Right lobe of liver (tissue), 6 donors: ENCODE data around the gene EPHA2. TPM values are rescaled to one million over a fixed set of nuclear protein-coding genes. Genes with fewer than 3 reads are reported as not detected.
A peak's percentile ranks its signal among the peaks of the same experiment; 100 is the strongest.

Source experiments
- ATAC-seq, 4 donors: fragments of 200-7000 bp; cut with Tn5 transposase; one replicate each; pipeline ENCODE4 v1.9.1; 2020; ENCODE audit warnings: mild to moderate bottlenecking in 4 of 4, moderate library complexity in 4 of 4
- DNase-seq, 3 donors: peaks; one replicate each; pipeline ENCODE4 v3.0.0-alpha.2; 2020
- H3K27ac ChIP-seq, 3 donors: fragments of 200-600 bp; one replicate each; pipeline ENCODE4 v1.8.0; 2022
- H3K27me3 ChIP-seq, 2 donors: fragments of 200-600 bp; one replicate each; pipeline ENCODE4 v1.8.0; 2022
- H3K36me3 ChIP-seq, 4 donors: fragments of 200-600 bp; sonication (generic) in 1 of 4; one replicate each; pipeline versions ENCODE4 v1.5.1 to v1.8.0; 2017 to 2022; ENCODE audit warnings: control low read depth in 1 of 4
- H3K4me1 ChIP-seq, 4 donors: fragments of 200-600 bp; sonication (generic) in 1 of 4; one replicate each; pipeline versions ENCODE4 v1.5.1 to v1.8.0; 2017 to 2022; ENCODE audit warnings: control low read depth in 1 of 4
- H3K4me3 ChIP-seq, 3 donors: fragments of 200-600 bp; one replicate each; pipeline ENCODE4 v1.8.0; 2022
- H3K9me3 ChIP-seq, 4 donors: fragments of 200-600 bp; sonication (generic) in 1 of 4; one replicate each; pipeline versions ENCODE4 v1.5.1 to v1.8.0; 2017 to 2022; ENCODE audit warnings: control low read depth in 1 of 4
- POLR2A ChIP-seq: fragments of 450-650 bp; IDR thresholded peaks from one replicate; pipeline ENCODE4 v1.6.1; 2017; ENCODE audit warnings: antibody characterized with exemption, mild to moderate bottlenecking
- WGBS: methylation state at CpG from one replicate; pipeline ENCODE4 v1.1.6; 2018; ENCODE audit warnings: low coverage, low lambda C conversion rate; ENCODE audit not compliant: insufficient coverage; ENCODE audit errors: missing lambda C conversion rate; 5-methylcytosine and 5-hydroxymethylcytosine counted together
- intact Hi-C, 2 donors: fragments of 100-400 bp; cut with DNase I; formaldehyde crosslinking; loops; one replicate each; pipeline versions ENCODE4 v1.11.2 to v1.14.1; 2022
- total RNA-seq, 6 experiments: library from RNA; depleted of rRNA in 2 of 6; stranded (reverse); fragments of >200 nt in 2 of 6; fragmentation: NEBNext Ultra II Directional in 3 of 6; extraction: Animal tissue kit (Norgen Biotek cat#: 25700) in 3 of 6; gene quantifications; one replicate each; pipeline versions ENCODE4 v1.1.0 to v1.2.4, GENCODE V29; 2016 to 2023
- TF ChIP-seq, protein P1 (sequence below), 4 donors: fragments of 200-600 bp in 3 of 4; fragments of 450-650 bp in 1 of 4; IDR thresholded peaks; one replicate each; pipeline versions ENCODE4 v1.5.1 to v1.8.0; 2016 to 2022; ENCODE audit warnings: antibody characterized with exemption in 4 of 4, mild to moderate bottlenecking in 2 of 4
- donor health status: DM: no; HTN: yes; CAD: no.
- donor health status: DM: no; HTN: no; CAD: no.
- donor health status: DM: no; HTN: no; CAD: no.
- donor health status: DM: no; HTN: yes; CAD: no.
- donor health status: DM: no; HTN: yes; CAD: no.

EPHA2 gene
- total RNA-seq, 6 experiments from 2014 or later = 6.0 to 14.7 (median 10.8) TPM

DNA sequence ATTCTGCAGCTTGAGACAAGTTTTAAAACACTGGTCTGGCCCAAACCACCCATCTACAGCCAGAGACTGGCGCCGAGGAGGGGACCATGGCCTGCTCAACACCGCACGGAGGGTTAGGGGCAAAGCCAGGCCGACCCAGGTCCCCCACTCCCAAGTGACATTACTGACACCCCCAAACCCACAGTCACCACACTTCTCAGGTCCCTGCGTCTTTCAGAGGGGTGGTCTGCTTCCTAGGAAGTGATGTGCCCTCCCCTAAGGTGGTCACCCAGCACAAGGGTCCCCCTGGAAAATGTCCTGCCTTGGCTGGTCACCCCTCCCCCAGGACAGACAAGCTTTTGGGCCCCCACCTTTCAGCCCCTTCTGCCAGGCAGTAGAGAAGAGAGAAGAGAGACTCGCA, 20.8 kb upstream of the EPHA2 start:
- DNase-seq (no peak), ATAC-seq (no peak)
- TF ChIP-seq, protein P1, sequence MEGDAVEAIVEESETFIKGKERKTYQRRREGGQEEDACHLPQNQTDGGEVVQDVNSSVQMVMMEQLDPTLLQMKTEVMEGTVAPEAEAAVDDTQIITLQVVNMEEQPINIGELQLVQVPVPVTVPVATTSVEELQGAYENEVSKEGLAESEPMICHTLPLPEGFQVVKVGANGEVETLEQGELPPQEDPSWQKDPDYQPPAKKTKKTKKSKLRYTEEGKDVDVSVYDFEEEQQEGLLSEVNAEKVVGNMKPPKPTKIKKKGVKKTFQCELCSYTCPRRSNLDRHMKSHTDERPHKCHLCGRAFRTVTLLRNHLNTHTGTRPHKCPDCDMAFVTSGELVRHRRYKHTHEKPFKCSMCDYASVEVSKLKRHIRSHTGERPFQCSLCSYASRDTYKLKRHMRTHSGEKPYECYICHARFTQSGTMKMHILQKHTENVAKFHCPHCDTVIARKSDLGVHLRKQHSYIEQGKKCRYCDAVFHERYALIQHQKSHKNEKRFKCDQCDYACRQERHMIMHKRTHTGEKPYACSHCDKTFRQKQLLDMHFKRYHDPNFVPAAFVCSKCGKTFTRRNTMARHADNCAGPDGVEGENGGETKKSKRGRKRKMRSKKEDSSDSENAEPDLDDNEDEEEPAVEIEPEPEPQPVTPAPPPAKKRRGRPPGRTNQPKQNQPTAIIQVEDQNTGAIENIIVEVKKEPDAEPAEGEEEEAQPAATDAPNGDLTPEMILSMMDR (IDR thresholded peaks at IDR 0.05) = no peak
- TF ChIP-seq POLR2A = no peak
- Histone ChIP-seq H3K36me3 (no peaks in the 10 kb centered on the region), H3K4me3 (no peak overlapping the region), H3K9me3 (no peaks in the 10 kb centered on the region), H3K27ac (peak overlapping the region; percentile 79 to 95 (median 81)), H3K4me1 (peaks cover 2 to 63% (median 35%) of the 10 kb centered on the region in 4 donors), H3K27me3 (no peaks in the 10 kb centered on the region)
- intact Hi-C loops = no loop called here
- 49% methylated on average over 5 of the region's 7 CpGs for WGBS

DNA sequence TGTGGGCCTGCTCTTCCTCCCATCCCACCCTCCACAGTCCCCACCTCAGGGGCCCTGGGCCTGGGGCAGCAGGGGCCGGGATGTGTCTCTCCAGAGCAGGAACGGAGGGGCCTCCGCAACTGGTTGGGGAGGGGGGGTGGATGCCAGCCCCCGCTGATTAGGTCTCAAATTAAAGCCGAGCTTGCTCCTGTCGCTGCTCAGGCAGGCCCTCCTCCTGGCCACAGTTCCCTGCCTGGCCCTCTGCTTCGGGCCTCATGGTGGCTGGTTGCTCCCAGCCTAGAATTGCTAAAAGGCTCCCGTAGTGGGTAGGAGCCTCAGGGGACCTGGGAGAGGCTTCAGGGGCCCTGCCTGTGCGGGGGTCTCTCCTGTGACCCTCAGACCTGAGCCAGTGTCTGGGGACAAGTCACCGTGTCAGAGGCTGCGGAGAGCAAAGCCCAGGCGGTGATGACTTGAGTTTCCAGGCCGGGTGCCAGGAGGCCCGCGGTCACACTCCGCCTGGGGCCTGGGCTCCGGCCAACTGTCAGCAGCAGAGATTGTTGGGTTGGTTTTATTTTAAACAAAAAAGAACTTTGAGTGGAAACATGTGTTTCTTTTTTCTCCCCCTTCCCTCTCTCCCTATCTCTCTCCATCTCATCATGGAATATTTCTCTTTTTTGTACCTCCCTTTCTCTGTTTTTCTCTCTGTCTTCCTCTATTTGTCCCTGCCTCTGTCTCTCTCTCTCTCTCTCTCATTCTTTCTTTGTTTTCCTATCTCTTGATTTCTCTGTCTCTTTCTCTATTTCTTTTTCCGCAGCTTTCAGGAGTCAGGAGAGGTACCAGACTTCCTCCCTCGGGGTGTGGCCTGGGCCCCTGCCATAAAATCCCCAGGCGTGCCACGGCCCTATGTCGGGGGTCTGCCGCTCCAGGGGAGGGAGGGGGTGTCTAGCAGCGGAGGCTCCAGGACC, 20.0 kb upstream of the EPHA2 start:
- ATAC-seq (peak; percentile 68 to 74 (median 70)), DNase-seq (peak; percentile 89 to 93 (median 92))
- H3K27ac ChIP-seq = peak overlapping the region; percentile 79 to 95 (median 81)
- H3K36me3 ChIP-seq = no peaks in the 10 kb centered on the region
- H3K9me3 ChIP-seq = no peaks in the 10 kb centered on the region
- intact Hi-C loops = no loop called here
- H3K4me1 ChIP-seq = peaks cover 2 to 56% (median 30%) of the 10 kb centered on the region in 4 donors
- no peak overlapping the region for H3K4me3 ChIP-seq
- no peaks in the 10 kb centered on the region for H3K27me3 ChIP-seq
- TF ChIP-seq, protein P1 (IDR thresholded peaks at IDR 0.05) = no peak
- TF ChIP-seq POLR2A = no peak
- 12% methylated on average over 14 of the region's 24 CpGs for WGBS

DNA sequence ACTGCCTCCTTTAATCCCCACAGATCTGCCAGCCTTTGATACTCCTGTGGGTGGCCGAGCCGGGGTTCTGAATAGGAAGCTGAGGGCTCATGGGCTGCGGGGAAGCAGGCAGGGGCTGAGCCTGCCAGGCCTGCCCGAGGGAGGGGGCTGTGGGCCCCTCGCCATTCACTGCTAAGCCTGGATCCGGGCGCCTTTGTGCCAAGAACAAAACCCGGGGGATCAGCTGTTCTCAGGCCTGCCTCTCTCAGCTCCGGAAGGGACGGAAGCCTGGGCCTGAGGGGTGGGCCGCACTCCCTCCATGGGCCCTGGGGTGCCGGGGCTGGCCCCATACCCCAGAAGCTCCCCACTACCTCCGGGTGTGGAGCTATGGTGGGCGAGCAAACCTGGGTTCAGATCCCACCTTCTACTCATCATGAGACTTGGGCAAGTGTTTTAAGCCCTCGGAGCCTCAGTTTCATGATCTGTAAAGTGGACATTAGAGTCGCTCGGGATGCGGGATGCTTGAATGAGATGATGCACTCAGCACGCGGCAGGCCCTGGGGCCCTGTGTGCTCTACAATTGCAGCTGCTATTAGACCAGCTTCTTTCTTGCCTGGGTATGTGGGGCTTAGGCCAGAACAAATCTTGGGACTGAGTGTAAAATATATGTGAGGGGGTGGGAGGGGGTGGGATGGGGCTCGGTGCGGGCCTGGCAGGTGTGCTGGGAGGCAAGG, 19.2 kb upstream of the EPHA2 start:
- intact Hi-C loops = no loop called here
- no peaks in the 10 kb centered on the region for H3K27me3 ChIP-seq
- no peaks in the 10 kb centered on the region for H3K9me3 ChIP-seq
- DNase-seq (no peak), ATAC-seq (no peak)
- 53% methylated on average over 8 of the region's 22 CpGs for WGBS
- H3K4me1 ChIP-seq = peaks cover 2 to 50% (median 27%) of the 10 kb centered on the region in 4 donors
- no peaks in the 10 kb centered on the region for H3K36me3 ChIP-seq
- no peak overlapping the region for H3K4me3 ChIP-seq
- peak overlapping the region; percentile 79 to 95 (median 81) for H3K27ac ChIP-seq
- TF ChIP-seq POLR2A = no peak
- TF ChIP-seq, protein P1 (IDR thresholded peaks at IDR 0.05) = no peak

DNA sequence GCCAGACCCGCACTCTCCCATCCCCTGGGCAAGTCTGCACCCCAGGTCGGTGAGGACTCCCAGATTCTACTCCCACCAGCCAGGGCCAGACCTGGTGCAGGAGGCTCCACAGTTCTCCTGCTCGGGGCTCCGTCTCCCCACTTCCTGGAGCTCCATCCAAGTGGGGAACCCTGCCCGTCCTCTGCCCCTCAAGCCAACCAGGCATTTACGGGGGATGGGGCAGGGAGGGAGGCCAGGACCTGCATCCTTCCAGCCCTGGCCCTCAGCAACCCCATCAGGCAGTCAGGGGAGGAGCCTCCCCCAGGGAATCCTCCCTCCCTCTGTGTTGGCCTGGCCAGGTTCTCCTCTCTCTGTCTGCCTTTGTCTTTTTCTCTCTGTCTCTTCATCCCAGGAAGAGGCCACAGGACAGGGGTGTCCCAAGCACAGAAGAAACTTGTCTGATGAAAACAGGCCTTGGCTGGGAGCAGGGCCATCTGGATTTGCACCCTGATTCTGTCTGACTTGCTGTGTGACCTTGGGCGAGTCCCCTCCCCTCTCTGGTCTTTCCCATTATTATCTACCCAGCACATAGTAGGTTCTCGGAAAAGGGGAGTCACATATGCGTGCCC, 18.5 kb upstream of the EPHA2 start:
- H3K36me3 ChIP-seq = no peaks in the 10 kb centered on the region
- H3K27me3 ChIP-seq = no peaks in the 10 kb centered on the region
- H3K4me3 ChIP-seq = no peak overlapping the region
- DNase-seq (no peak), ATAC-seq (no peak)
- H3K27ac ChIP-seq = peak overlapping the region in 1 of 3 donors; percentile 95
- no peaks in the 10 kb centered on the region for H3K9me3 ChIP-seq
- peaks cover 2 to 43% (median 24%) of the 10 kb centered on the region in 4 donors for H3K4me1 ChIP-seq
- 59% methylated on average over 5 of the region's 9 CpGs for WGBS
- no peak for TF ChIP-seq POLR2A
- TF ChIP-seq, protein P1 (IDR thresholded peaks at IDR 0.05) = no peak
- intact Hi-C loops = no loop called here
